GM04504 (cell line): ENCODE results near the gene GTF2H4.
A peak's percentile ranks its signal among the peaks of the same experiment; 100 is the strongest.
"Not testable (repeated sequence)": the region's sequence is repeated elsewhere in the genome, so short reads cannot be mapped to it uniquely, and the experiment has no call there.

Experiments used
- DNase-seq: peaks from one replicate; pipeline ENCODE4 v3.0.0-alpha.2; 2012; ENCODE audit warnings: low read depth

The GTF2H4 gene

GRCh38 chr6:30907758-30908591 is at the start of gene GTF2H4:
Gene GTF2H4, plus strand, starts transcription at chr6:30908207.
- peak; percentile 99 for DNase-seq

GRCh38 chr6:30859726-30860125 is 48.3 kb upstream of the GTF2H4 start:
- DNase-seq: not testable (repeated sequence)

- DNase-seq: no peak
Measured at GRCh38 chr6:30861257-30862048, 46.6 kb upstream of the GTF2H4 start.

- no peak for DNase-seq
Measured at GRCh38 chr6:30862156-30862875, 45.7 kb upstream of the GTF2H4 start.

- DNase-seq: no peak
Measured at GRCh38 chr6:30864325-30864724, 43.7 kb upstream of the GTF2H4 start.

GRCh38 chr6:30869241-30869749 is 38.7 kb upstream of the GTF2H4 start:
- DNase-seq: not testable (repeated sequence)

- DNase-seq: no peak
Measured at GRCh38 chr6:30870546-30870945, 37.5 kb upstream of the GTF2H4 start.

- DNase-seq: no peak
Measured at GRCh38 chr6:30871592-30872183, 36.3 kb upstream of the GTF2H4 start.

- no peak for DNase-seq
Measured at GRCh38 chr6:30873137-30873640, 34.8 kb upstream of the GTF2H4 start.

- not testable (repeated sequence) for DNase-seq
Measured at GRCh38 chr6:30873795-30874194, 34.2 kb upstream of the GTF2H4 start.

- no peak for DNase-seq
Measured at GRCh38 chr6:30875244-30876038, 32.6 kb upstream of the GTF2H4 start.

GRCh38 chr6:30876039-30876730 is 31.8 kb upstream of the GTF2H4 start:
- peak; percentile 39 for DNase-seq

GRCh38 chr6:30877419-30878262 is 30.4 kb upstream of the GTF2H4 start:
- peak; percentile 79 for DNase-seq

GRCh38 chr6:30879684-30880427 is 28.2 kb upstream of the GTF2H4 start:
- DNase-seq: no peak

GRCh38 chr6:30880698-30881252 is 27.2 kb upstream of the GTF2H4 start:
- DNase-seq: no peak

GRCh38 chr6:30881392-30882203 is 26.4 kb upstream of the GTF2H4 start:
- DNase-seq: no peak

- DNase-seq: no peak
Measured at GRCh38 chr6:30882204-30882758, 25.7 kb upstream of the GTF2H4 start.
